ENCODE measurements around the gene PDZD2.

GRCh38 chr5:31966936-31967335 is 328.0 kb downstream of the PDZD2 start:
- TF ChIP-seq CTCF (IDR thresholded peaks at IDR 0.05) = no peak
- TF ChIP-seq EP300 (IDR thresholded peaks at IDR 0.05) = no peak
- TF ChIP-seq POLR2A (IDR thresholded peaks at IDR 0.05; ENCODE audit: low read depth) = no peak

Data from esophagus muscularis mucosa (tissue), 4 donors.